ENCODE measurements around the gene CEMIP. TPM values are rescaled to one million over a fixed set of nuclear protein-coding genes. Genes with fewer than 3 reads are reported as not detected.

The CEMIP gene
- total and polyA plus RNA-seq, 2 experiments from 2014 or later = 0.27 to 2.1 TPM

DNA sequence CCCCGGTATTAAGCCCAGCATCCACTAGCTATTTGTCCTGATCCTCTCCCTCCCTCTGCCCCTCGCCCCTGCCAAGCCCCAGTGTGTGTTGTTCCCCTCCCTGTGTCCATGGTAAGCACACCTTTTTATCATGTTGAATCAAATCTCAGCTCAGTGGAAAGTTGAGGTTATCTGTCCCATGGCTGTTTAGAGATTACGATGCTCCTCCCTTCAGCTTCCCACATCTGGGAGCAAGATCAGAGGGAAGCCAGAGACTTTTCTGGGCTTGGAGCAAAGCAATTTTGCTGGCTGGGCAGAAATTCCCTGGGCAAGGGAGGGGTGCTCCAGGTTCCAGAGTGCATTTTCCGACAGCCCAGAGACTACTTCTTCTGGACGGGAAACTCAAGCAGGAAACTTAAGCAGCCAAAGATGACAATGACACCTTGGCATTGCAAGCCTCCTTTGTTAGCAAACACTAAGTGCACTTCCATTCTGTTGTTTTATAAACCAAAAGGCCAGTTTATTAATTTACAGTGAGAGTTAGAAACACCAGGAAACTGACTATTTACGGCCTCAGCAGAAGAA is 105.9 kb downstream of the CEMIP start:
- H2AFZ ChIP-seq = no peak overlapping the region
- no peak overlapping the region for H3K27ac Mint-ChIP-seq
- no peaks in the 10 kb centered on the region for H4K20me1 ChIP-seq (replicated peaks; ENCODE audit: insufficient read depth)
- no peaks in the 10 kb centered on the region for H3K79me2 ChIP-seq (replicated peaks; ENCODE audit: insufficient read depth)
- no peak overlapping the region for H3K4me3 Mint-ChIP-seq
- no peak overlapping the region for H3K4me3 ChIP-seq
- peaks cover 13% of the 10 kb centered on the region for H3K4me1 ChIP-seq (ENCODE audit: insufficient read depth)
- H3K36me3 ChIP-seq (ENCODE audit: insufficient read depth) = no peaks in the 10 kb centered on the region
- DNase-seq (ENCODE audit: low spot score) (no peak), ATAC-seq (no peak)
- H3F3A ChIP-seq (replicated peaks; ENCODE audit: low read depth) = no peaks in the 10 kb centered on the region
- peaks cover 8% of the 10 kb centered on the region for H3K27me3 Mint-ChIP-seq (ENCODE audit: insufficient read depth, low read depth, poor library complexity)
- TF ChIP-seq NANOG (IDR thresholded peaks at IDR 0.05; ENCODE audit: borderline replicate concordance) (no peak), CREB1 (CRISPR knock-in tag; IDR thresholded peaks at IDR 0.05; ENCODE audit: low read depth) (no peak), POLR2AphosphoS5 (IDR thresholded peaks at IDR 0.05; ENCODE audit: low read depth) (no peak), EZH2phosphoT487 (IDR thresholded peaks at IDR 0.05; ENCODE audit: unreplicated experiment) (no peak), JUNB (IDR thresholded peaks at IDR 0.05; ENCODE audit: unreplicated experiment) (no peak)
- TF ChIP-seq, protein P1, sequence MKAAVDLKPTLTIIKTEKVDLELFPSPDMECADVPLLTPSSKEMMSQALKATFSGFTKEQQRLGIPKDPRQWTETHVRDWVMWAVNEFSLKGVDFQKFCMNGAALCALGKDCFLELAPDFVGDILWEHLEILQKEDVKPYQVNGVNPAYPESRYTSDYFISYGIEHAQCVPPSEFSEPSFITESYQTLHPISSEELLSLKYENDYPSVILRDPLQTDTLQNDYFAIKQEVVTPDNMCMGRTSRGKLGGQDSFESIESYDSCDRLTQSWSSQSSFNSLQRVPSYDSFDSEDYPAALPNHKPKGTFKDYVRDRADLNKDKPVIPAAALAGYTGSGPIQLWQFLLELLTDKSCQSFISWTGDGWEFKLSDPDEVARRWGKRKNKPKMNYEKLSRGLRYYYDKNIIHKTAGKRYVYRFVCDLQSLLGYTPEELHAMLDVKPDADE (IDR thresholded peaks at IDR 0.05) = no peak
- no peak overlapping the region for H3K4me2 ChIP-seq
- no peak overlapping the region for H3K27ac ChIP-seq (ENCODE audit: low read depth)
- peaks cover 16% of the 10 kb centered on the region for H3K4me1 Mint-ChIP-seq
- H3K9me3 Mint-ChIP-seq = no peaks in the 10 kb centered on the region
- no peaks in the 10 kb centered on the region for H3K27me3 ChIP-seq (ENCODE audit: insufficient read depth)
- H3K36me3 Mint-ChIP-seq (ENCODE audit: low read depth) = no peaks in the 10 kb centered on the region; the same call in 2 of the 3 replicates
- no peaks in the 10 kb centered on the region for H3K9me2 ChIP-seq (ENCODE audit: insufficient read depth)

GRCh38 chr15:80887148-80887547 is 108.0 kb downstream of the CEMIP start:
- no peaks in the 10 kb centered on the region; the same call in 2 of the 3 replicates for H3K36me3 Mint-ChIP-seq (ENCODE audit: low read depth)
- no peak for TF ChIP-seq CTCF (conservative IDR thresholded peaks at IDR 0.05; ENCODE audit: low read depth in 2 of 2)
- TF ChIP-seq JUNB (IDR thresholded peaks at IDR 0.05; ENCODE audit: unreplicated experiment) = no peak
- TF ChIP-seq, protein P2, sequence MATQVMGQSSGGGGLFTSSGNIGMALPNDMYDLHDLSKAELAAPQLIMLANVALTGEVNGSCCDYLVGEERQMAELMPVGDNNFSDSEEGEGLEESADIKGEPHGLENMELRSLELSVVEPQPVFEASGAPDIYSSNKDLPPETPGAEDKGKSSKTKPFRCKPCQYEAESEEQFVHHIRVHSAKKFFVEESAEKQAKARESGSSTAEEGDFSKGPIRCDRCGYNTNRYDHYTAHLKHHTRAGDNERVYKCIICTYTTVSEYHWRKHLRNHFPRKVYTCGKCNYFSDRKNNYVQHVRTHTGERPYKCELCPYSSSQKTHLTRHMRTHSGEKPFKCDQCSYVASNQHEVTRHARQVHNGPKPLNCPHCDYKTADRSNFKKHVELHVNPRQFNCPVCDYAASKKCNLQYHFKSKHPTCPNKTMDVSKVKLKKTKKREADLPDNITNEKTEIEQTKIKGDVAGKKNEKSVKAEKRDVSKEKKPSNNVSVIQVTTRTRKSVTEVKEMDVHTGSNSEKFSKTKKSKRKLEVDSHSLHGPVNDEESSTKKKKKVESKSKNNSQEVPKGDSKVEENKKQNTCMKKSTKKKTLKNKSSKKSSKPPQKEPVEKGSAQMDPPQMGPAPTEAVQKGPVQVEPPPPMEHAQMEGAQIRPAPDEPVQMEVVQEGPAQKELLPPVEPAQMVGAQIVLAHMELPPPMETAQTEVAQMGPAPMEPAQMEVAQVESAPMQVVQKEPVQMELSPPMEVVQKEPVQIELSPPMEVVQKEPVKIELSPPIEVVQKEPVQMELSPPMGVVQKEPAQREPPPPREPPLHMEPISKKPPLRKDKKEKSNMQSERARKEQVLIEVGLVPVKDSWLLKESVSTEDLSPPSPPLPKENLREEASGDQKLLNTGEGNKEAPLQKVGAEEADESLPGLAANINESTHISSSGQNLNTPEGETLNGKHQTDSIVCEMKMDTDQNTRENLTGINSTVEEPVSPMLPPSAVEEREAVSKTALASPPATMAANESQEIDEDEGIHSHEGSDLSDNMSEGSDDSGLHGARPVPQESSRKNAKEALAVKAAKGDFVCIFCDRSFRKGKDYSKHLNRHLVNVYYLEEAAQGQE (IDR thresholded peaks at IDR 0.05; ENCODE audit: unreplicated experiment) = no peak
- TF ChIP-seq NANOG (IDR thresholded peaks at IDR 0.05; ENCODE audit: borderline replicate concordance) = no peak
- no peak for TF ChIP-seq ZNF331 (CRISPR knock-in tag; IDR thresholded peaks at IDR 0.05; ENCODE audit: low read depth)
- TF ChIP-seq, protein P1 (IDR thresholded peaks at IDR 0.05) = no peak
- no peak for TF ChIP-seq EZH2 (IDR thresholded peaks at IDR 0.05; ENCODE audit: low read depth, unreplicated experiment)
- no peak for TF ChIP-seq STAT1 (IDR thresholded peaks at IDR 0.05; ENCODE audit: unreplicated experiment)
- no peak for TF ChIP-seq POLR2AphosphoS5 (IDR thresholded peaks at IDR 0.05; ENCODE audit: low read depth)
- no peak for TF ChIP-seq EZH2phosphoT487 (IDR thresholded peaks at IDR 0.05; ENCODE audit: unreplicated experiment)

More at GRCh38 chr15:80887148-80887547, 108.0 kb downstream of the CEMIP start:
- H3K4me2 ChIP-seq = peak overlapping the region; percentile 1; the same call in 1 of the 2 replicates
- Mint-ChIP-seq H3K27me3 (ENCODE audit: insufficient read depth, low read depth, poor library complexity) (peaks cover 4% of the 10 kb centered on the region), H3K4me1 (peaks cover 16% of the 10 kb centered on the region), H3K9me3 (no peaks in the 10 kb centered on the region), H3K4me3 (no peak overlapping the region), H3K27ac (peak overlapping the region; percentile 36; the same call in 1 of the 2 replicates)
- H3K4me3 ChIP-seq = no peak overlapping the region
- H3K36me3 ChIP-seq (ENCODE audit: insufficient read depth) = no peaks in the 10 kb centered on the region
- H4K20me1 ChIP-seq (replicated peaks; ENCODE audit: insufficient read depth) = no peaks in the 10 kb centered on the region
- H3K27ac ChIP-seq (ENCODE audit: low read depth) = peak overlapping the region; percentile 55; the same call in 1 of the 2 replicates
- no peaks in the 10 kb centered on the region for H3F3A ChIP-seq (replicated peaks; ENCODE audit: low read depth)
- H3K4me1 ChIP-seq (ENCODE audit: insufficient read depth) = peaks cover 13% of the 10 kb centered on the region
- no peaks in the 10 kb centered on the region for H3K9me2 ChIP-seq (ENCODE audit: insufficient read depth)
- H2AFZ ChIP-seq = peak overlapping the region; percentile 3; the same call in 1 of the 2 replicates
- H3K27me3 ChIP-seq (ENCODE audit: insufficient read depth) = no peaks in the 10 kb centered on the region
- no peaks in the 10 kb centered on the region for H3K79me2 ChIP-seq (replicated peaks; ENCODE audit: insufficient read depth)
- DNase-seq (ENCODE audit: low spot score) = peak; percentile 10
- ATAC-seq = peak; percentile 55
